Measurements from ENCODE around the gene EIF4A3.

The EIF4A3 gene

DNA sequence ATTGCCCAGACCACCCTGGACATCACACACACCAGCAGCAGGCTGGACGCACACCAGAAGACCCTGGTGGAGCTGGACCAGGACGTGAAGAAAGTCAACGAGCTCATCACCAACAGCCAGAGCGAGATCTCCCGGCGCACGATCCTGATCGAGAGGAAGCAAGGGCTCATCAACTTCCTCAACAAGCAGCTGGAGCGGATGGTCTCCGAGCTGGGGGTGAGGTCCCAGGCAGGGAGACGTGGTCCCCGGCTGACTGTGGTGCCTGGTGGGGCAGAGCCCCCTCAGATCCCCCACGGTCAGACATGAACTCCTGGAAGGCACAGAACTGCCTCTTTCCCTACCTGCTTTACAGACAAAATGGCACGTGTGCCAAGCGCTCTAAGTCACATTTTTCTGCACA lies 62.2 kb downstream of the EIF4A3 start:
- no peak for DNase-seq (ENCODE audit: low read depth, low spot score)
- TF ChIP-seq FOXP2 (optimal IDR thresholded peaks at IDR 0.05; ENCODE audit: control extremely low read depth, extremely low read length, insufficient read depth) (no peak), EZH2 (IDR thresholded peaks at IDR 0.05) (no peak), POLR2AphosphoS5 (IDR thresholded peaks at IDR 0.05; ENCODE audit: borderline replicate concordance, low read depth, low read length) (no peak)

More for the DNA sequence above, 62.2 kb downstream of the EIF4A3 start:
- no peaks in the 10 kb centered on the region for H3K36me3 ChIP-seq (ENCODE audit: insufficient read depth, low read length)
- no peak overlapping the region for H3K9ac ChIP-seq (ENCODE audit: insufficient read length)
- H3K4me3 ChIP-seq = no peak overlapping the region
- H3K9me3 ChIP-seq (ENCODE audit: low read depth, low read length) = no peaks in the 10 kb centered on the region
- H3K27ac ChIP-seq = no peak overlapping the region
